A673 (cell line): ENCODE measurements around the gene TMEM138. TPM values are rescaled to one million over a fixed set of nuclear protein-coding genes. Genes with fewer than 3 reads are reported as not detected.

Source experiments
- BruUV-seq: library from RNA; stranded (reverse); fragments of 400-500 nt; replicated peaks from 2 replicates; lab custom pipeline; 2021; lab: Mats Ljungman, UMichigan
- CTCF ChIA-PET: fragments of 300-600 bp; sonication (Branson Sonifier 250); formaldehyde crosslinking; loops from one replicate; lab custom pipeline; 2022; ENCODE audit warnings: antibody characterized with exemption; lab: Charles Lee
- POLR2A ChIA-PET: fragments of 300-600 bp; sonication (Branson Sonifier 250); formaldehyde crosslinking; loops from one replicate; lab custom pipeline; 2022; ENCODE audit warnings: antibody characterized with exemption; ENCODE audit not compliant: low non-redundant PET; lab: Charles Lee
- DNase-seq: peaks from one replicate; pipeline ENCODE4 v3.0.0-alpha.2; 2015; ENCODE audit warnings: low spot score
- H3K27ac ChIP-seq: fragments of 200-600 bp; sonication (generic); 2 replicates; pipeline ENCODE4 v1.5.1; 2016; ENCODE audit warnings: mixed run types, low read depth, mild to moderate bottlenecking, mixed read lengths, antibody characterized with exemption, low read length; ENCODE audit not compliant: poor library complexity, severe bottlenecking
- H3K27me3 ChIP-seq: fragments of 200-600 bp; sonication (generic); replicated peaks from 2 replicates; pipeline ENCODE4 v1.6.1; 2017; ENCODE audit warnings: mixed run types, low read depth, mild to moderate bottlenecking, mixed read lengths, antibody characterized with exemption, low read length; ENCODE audit not compliant: insufficient read depth, poor library complexity
- H3K36me3 ChIP-seq: fragments of 200-600 bp; sonication (generic); 2 replicates; pipeline ENCODE4 v1.6.1; 2016; ENCODE audit warnings: mixed run types, mild to moderate bottlenecking, mixed read lengths, antibody characterized with exemption, low read length; ENCODE audit not compliant: insufficient read depth, poor library complexity, severe bottlenecking
- H3K4me1 ChIP-seq: fragments of 200-600 bp; sonication (generic); 2 replicates; pipeline ENCODE4 v1.6.1; 2017; ENCODE audit warnings: mixed run types, mild to moderate bottlenecking, mixed read lengths, antibody characterized with exemption, low read length; ENCODE audit not compliant: insufficient read depth, poor library complexity, severe bottlenecking
- H3K4me3 ChIP-seq: fragments of 200-600 bp; sonication (generic); 2 replicates; pipeline ENCODE4 v1.5.1; 2016; ENCODE audit warnings: low read depth, mixed run types, mild to moderate bottlenecking, mixed read lengths, low read length; ENCODE audit not compliant: poor library complexity, severe bottlenecking
- H3K9me3 ChIP-seq: fragments of 200-600 bp; sonication (generic); 2 replicates; pipeline ENCODE4 v1.6.1; 2016; ENCODE audit warnings: mixed run types, low read depth, mild to moderate bottlenecking, mixed read lengths, antibody characterized with exemption, low read length; ENCODE audit not compliant: poor library complexity, severe bottlenecking
- CTCF ChIP-seq: fragments of 300-800, 200-600 bp; sonication (generic); conservative IDR thresholded peaks from 2 replicates; pipeline ENCODE4 v1.5.1; 2017; ENCODE audit warnings: low read depth, mild to moderate bottlenecking, antibody characterized with exemption, low read length, moderate library complexity, mixed read lengths
- EZH2 ChIP-seq: fragments of 200-600 bp; sonication (generic); IDR thresholded peaks from 2 replicates; pipeline ENCODE4 v1.6.1; 2017; ENCODE audit warnings: borderline replicate concordance, low read depth, mild to moderate bottlenecking, mixed read lengths, antibody characterized with exemption, low read length; ENCODE audit not compliant: poor library complexity, severe bottlenecking
- intact Hi-C: fragments of 100-400 bp; cut with micrococcal nuclease; formaldehyde crosslinking; loops from one replicate; pipeline ENCODE4 v1.10.0; 2022; ENCODE audit not compliant: unreplicated experiment
- total RNA-seq: library from RNA; stranded (reverse); gene quantifications from 2 replicates; pipeline ENCODE4 v1.2.3, GENCODE V29; 2021

Gene TMEM138
- total RNA-seq, 1 experiment from 2014 or later, result 82.8 TPM

- TF ChIP-seq CTCF, result no peak
- TF ChIP-seq EZH2, result no peak
- Histone ChIP-seq H3K36me3 (peaks cover 16% of the 10 kb centered on the region), H3K4me1 (no peaks in the 10 kb centered on the region), H3K4me3 (no peak overlapping the region), H3K9me3 (no peaks in the 10 kb centered on the region), H3K27ac (no peak overlapping the region), H3K27me3 (no peaks in the 10 kb centered on the region)
- POLR2A ChIA-PET, result no interaction called here
- DNase-seq, result no peak
- BruUV-seq, result no TSS peak
- intact Hi-C loops, result no loop called here
- CTCF ChIA-PET, result no interaction called here
Observed at GRCh38 chr11:61353131-61354067, 8.8 kb upstream of the TMEM138 start.

- intact Hi-C loops, result no loop called here
- H3K9me3 ChIP-seq, result no peaks in the 10 kb centered on the region
- DNase-seq, result no peak
- BruUV-seq, result no TSS peak
- peaks cover 8% of the 10 kb centered on the region for H3K36me3 ChIP-seq
- no peaks in the 10 kb centered on the region for H3K27me3 ChIP-seq
- no peak for TF ChIP-seq CTCF
- H3K4me1 ChIP-seq, result no peaks in the 10 kb centered on the region
- ChIA-PET CTCF (no interaction called here), POLR2A (no interaction called here)
- H3K27ac ChIP-seq, result no peak overlapping the region
- no peak overlapping the region for H3K4me3 ChIP-seq
Observed at GRCh38 chr11:61354208-61354607, 8.0 kb upstream of the TMEM138 start.

GRCh38 chr11:61356706-61357105 lies 5.5 kb upstream of the TMEM138 start:
- CTCF ChIA-PET, result interaction anchor here (0.6 kb wide), 1 partner anchor 218 kb away, joined by 13 read pairs; no protein-coding TSS in a partner anchor
- no peaks in the 10 kb centered on the region for H3K27me3 ChIP-seq

More at GRCh38 chr11:61356706-61357105, 5.5 kb upstream of the TMEM138 start:
- no peak for DNase-seq
- H3K4me1 ChIP-seq, result peaks cover 7% of the 10 kb centered on the region
- H3K4me3 ChIP-seq, result no peak overlapping the region
- no peak overlapping the region for H3K27ac ChIP-seq
- no peaks in the 10 kb centered on the region for H3K9me3 ChIP-seq
- TF ChIP-seq EZH2 (no peak), CTCF (no peak)
- intact Hi-C loops, result no loop called here
- POLR2A ChIA-PET, result no interaction called here
- no peaks in the 10 kb centered on the region for H3K36me3 ChIP-seq
- BruUV-seq, result no TSS peak
